GM10248 (cell line): ENCODE results near the gene KCNG1.
"Not testable (repeated sequence)": the region's sequence is repeated elsewhere in the genome, so short reads cannot be mapped to it uniquely, and the experiment has no call there.

Source experiments
- CTCF ChIA-PET: fragments of 300-600 bp; sonication (Branson Sonifier 250); formaldehyde crosslinking; extraction: SDS; loops from one replicate; lab custom pipeline; 2021; ENCODE audit warnings: antibody characterized with exemption; lab: Yijun Ruan, JAX
- POLR2A ChIA-PET: fragments of 350-650 bp; sonication (Branson Sonifier 250); formaldehyde crosslinking; extraction: SDS; loops from one replicate; lab custom pipeline; 2020; ENCODE audit warnings: antibody characterized with exemption; lab: Yijun Ruan, JAX
- DNase-seq: peaks from one replicate; pipeline ENCODE4 v3.0.0; 2012; ENCODE audit errors: extremely low spot score
- CTCF ChIP-seq: IDR thresholded peaks from 2 replicates; pipeline ENCODE4 v1.5.1; 2012; ENCODE audit warnings: mild to moderate bottlenecking, low read depth; ENCODE audit errors: extremely low read depth, missing control alignments, control extremely low read depth

KCNG1 gene

DNA sequence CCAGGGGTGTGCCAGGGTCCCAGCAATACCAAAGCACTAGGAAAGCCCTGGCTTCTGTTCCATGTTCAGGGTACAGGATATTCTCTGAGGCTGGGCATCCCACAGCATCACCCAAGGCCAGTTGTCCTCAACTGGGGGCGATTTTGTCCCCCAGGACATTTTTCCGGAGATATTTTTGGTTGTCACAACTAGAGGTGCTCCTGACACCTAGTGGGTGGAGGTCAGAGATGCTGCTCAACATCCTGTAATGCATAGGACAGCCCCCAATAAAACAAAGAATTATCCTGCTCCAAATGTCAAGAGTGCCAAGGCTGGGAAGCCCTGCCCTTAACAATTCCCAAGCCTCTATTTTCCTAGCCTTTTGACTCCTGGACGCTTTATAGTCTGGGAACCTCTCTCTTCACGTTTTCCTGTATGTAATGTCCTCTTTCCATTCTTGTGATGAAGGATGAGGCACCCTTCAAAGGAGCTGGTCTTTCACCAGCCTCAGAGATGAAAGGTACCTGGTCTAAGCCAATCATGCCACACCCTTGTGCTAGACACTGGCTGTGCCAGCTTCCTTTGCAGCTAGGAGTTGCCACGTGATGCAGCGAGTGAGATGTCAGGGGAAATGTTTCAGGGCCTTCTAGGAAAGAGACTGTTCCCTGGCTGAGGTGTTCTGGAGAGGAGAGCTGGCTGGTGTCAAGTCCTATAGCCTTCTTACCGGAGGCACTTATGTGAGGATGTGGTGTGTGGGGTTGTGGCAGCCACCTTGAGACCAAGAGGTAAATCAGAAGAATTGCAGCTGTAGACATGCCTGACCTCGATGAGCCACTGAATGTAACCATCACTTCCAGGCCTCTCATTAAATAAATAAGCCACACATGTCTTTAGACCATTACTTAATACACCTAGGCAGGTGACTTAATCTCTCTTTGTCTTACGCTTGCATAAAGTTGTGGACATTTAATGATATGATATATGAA lies 23.4 kb upstream of the KCNG1 start:
- no peak for TF ChIP-seq CTCF

DNA sequence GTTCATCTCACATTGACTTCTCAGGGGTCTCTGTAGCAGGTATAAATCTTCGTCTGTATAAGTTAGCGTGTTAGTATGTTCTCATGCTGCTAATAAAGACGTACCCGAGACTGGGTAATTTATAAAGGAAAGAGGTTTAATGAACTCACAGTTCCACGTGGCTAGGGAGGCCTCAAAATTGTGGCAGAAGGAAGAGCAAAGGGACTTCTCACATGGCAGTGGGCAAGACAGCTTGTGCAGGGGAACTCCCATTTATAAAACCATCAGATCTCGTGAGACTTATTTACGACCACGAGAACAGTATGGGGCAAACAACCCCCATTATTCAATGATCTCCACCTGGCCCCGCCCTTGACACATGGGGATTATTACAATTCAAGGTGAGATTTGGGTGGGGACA lies 22.6 kb upstream of the KCNG1 start:
- CTCF ChIA-PET, POLR2A ChIA-PET, DNase-seq: not testable (repeated sequence)

More for the DNA sequence above, 23.4 kb upstream of the KCNG1 start:
- POLR2A ChIA-PET, result no interaction called here
- CTCF ChIA-PET, result no interaction called here
- no peak for DNase-seq

DNA sequence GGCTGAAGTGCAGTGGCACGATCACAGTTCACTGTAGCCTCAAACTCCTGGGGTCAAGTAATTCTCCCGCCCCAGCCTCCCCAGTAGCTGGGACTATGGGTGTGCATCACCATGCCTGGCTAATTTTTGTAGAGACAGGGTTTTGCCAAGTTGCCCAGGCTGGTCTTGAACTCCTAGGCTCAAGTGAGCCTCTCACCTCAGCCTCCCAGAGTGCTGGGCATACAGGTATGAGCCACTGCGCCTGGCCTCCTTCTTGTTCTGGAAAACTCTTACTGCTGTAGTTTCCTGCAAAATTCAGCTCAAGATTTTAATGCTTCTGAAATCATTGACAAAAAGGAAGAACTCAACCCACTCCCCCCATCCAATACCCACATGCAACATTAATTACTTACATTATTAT lies 21.9 kb upstream of the KCNG1 start:
- TF ChIP-seq CTCF, result no peak
- ChIA-PET CTCF (interaction anchor here (0.7 kb wide), 1 partner anchor 15 kb away, joined by 3 read pairs; no protein-coding TSS in a partner anchor), POLR2A (no interaction called here)
- no peak for DNase-seq

DNA sequence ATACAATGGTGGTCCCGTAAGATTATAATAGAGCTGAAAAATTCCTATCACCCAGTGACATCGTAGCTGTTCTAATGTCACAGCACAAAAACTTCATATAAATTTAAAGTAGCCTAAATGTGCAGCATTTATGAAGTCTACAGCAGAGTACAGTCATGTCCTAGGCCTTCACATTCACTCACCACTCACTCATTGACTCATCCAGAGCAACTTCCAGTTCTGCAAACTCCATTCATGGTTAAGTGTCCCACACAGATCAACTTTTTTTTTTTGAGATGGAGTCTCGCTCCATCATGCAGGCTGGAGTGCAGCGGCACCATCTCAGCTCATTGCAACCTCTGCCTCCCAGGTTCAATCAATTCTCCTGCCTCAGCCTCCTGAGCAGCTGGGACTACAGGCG lies 20.9 kb upstream of the KCNG1 start:
- ChIA-PET CTCF (no interaction called here), POLR2A (no interaction called here)
- no peak for DNase-seq
- TF ChIP-seq CTCF, result no peak

DNA sequence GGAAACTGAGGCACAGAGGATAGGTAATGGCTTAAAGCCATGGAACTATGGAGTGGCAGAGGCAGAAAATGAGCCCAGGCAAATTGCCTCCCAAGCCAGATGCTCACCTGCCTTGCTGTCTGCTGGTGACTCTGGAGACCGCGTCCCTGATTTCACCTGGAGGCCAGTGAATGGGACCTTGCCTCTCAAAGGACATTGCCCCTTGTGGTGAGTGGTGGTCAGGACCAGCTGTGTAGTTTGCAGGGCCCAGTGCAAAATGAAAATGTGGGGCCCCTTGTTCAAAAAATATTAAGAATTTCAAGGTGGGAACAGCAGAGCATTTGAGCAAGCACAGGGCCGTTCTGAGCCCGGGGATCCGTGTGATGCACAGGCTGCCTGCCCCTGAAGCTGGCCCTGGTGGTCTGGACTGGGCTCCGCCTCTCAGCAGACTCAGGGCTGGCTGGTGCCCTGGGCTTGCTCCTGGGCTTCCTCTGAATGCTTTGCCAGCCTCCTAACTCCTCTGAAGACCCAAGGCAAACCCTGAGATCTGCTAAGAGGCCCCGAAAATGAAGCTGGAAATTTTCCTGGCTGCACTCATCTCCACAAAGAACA lies 19.8 kb upstream of the KCNG1 start:
- no peak for DNase-seq
- POLR2A ChIA-PET, result no interaction called here
- CTCF ChIA-PET, result interaction anchor here (1.1 kb wide), 1 partner anchor 8 kb away, joined by 3 read pairs; no protein-coding TSS in a partner anchor
- TF ChIP-seq CTCF, result no peak

DNA sequence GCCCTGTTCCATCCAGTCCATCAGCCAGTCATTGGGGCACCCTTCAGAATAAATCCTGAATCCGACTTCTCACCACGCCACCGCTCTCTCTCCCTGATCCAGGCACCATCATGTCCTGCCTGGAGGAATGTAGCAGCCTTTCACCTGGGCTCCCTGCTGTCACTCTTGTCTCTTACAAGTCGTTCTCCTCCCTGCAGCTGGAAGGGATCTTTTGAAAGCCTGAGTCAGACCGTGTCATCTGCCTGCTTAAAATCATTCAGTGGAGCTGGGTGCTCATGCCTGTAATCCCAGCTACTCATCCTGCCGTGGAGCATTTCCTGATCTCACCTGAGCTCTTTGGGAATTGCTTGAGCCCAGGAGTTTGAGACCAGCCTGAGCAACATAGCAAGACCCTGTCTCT lies 19.2 kb upstream of the KCNG1 start:
- TF ChIP-seq CTCF, result no peak

More for the DNA sequence above, 19.2 kb upstream of the KCNG1 start:
- ChIA-PET CTCF (interaction anchor here (1.1 kb wide), 1 partner anchor 9 kb away, joined by 3 read pairs; no protein-coding TSS in a partner anchor), POLR2A (no interaction called here)
- no peak for DNase-seq
